ENCODE data around the gene RAB3GAP1. TPM values are rescaled to one million over a fixed set of nuclear protein-coding genes. Genes with fewer than 3 reads are reported as not detected.
"Not testable (repeated sequence)": the region's sequence is repeated elsewhere in the genome, so short reads cannot be mapped to it uniquely, and the experiment has no call there.

Gene RAB3GAP1
- total RNA-seq, 4 donors from 2014 or later = 71.8 to 76.9 (median 72.3) TPM

DNA sequence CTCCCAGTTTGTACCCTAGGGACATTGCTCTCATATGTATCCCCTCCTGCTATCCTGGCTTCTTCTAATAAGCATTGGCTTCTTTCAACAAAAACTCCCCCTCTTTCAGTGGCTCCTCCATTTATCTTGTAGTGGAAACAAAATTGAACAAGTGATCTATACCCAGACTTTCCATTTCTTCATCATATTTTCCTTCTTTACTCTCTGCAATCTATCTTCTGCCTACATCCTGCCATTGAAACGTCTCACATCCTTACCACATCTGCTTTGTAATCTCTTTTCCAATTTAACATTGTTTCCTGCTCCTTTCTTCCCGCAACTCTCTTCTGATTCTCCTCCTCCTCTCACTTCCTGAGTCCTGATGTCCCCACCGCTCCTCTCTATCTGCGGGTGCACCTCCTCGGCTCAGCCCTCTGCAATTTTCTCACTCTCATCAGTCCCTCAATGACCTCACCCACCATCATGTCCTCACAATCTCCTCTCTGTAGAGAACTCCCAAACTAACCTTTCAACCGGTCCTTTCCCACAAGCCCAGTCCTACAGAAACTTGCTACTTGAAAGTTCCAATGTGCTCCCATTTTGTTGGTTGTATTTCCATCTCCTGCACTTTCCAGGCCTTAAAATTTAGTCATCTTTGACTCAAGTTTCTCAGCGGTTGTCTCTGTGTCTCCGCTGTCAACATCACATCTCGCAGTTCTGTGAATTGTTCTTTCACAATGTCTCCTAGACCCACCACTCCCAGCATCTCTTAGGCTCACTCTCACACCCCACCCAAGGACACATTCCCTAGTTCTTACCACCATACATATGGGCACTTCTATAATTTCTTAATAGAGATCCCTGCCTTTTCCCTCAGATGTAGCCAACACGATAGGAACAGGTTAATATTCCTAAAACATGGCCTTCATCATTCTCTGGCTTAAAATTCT is 28.9 kb upstream of the RAB3GAP1 start:
- TF ChIP-seq POLR2AphosphoS5 (IDR thresholded peaks at IDR 0.05) (no peak), POLR2A (IDR thresholded peaks at IDR 0.05) (no peak), EP300 (IDR thresholded peaks at IDR 0.05) (no peak)
- H3K36me3 ChIP-seq = no peaks in the 10 kb centered on the region
- H3K9me3 ChIP-seq = no peaks in the 10 kb centered on the region
- H3K4me1 ChIP-seq = no peaks in the 10 kb centered on the region
- 75 to 77% methylated on average over 7 to 10 of the region's 10 CpGs for WGBS, 2 donors (ENCODE audit: low coverage in 1 of 2)
- no peak overlapping the region for H3K4me3 ChIP-seq
- H3K27ac ChIP-seq = no peak overlapping the region
- no peak for ATAC-seq
- H3K27me3 ChIP-seq = no peaks in the 10 kb centered on the region

- TF ChIP-seq EP300 (IDR thresholded peaks at IDR 0.05) (no peak), POLR2AphosphoS5 (IDR thresholded peaks at IDR 0.05) (no peak), POLR2A (IDR thresholded peaks at IDR 0.05) (no peak)
- TF ChIP-seq, protein P1, sequence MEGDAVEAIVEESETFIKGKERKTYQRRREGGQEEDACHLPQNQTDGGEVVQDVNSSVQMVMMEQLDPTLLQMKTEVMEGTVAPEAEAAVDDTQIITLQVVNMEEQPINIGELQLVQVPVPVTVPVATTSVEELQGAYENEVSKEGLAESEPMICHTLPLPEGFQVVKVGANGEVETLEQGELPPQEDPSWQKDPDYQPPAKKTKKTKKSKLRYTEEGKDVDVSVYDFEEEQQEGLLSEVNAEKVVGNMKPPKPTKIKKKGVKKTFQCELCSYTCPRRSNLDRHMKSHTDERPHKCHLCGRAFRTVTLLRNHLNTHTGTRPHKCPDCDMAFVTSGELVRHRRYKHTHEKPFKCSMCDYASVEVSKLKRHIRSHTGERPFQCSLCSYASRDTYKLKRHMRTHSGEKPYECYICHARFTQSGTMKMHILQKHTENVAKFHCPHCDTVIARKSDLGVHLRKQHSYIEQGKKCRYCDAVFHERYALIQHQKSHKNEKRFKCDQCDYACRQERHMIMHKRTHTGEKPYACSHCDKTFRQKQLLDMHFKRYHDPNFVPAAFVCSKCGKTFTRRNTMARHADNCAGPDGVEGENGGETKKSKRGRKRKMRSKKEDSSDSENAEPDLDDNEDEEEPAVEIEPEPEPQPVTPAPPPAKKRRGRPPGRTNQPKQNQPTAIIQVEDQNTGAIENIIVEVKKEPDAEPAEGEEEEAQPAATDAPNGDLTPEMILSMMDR (IDR thresholded peaks at IDR 0.05) = no peak
- H3K36me3 ChIP-seq = no peaks in the 10 kb centered on the region
- no peak overlapping the region for H3K4me3 ChIP-seq
- H3K4me1 ChIP-seq = no peaks in the 10 kb centered on the region
- 83 to 100% methylated on average over 3 to 4 of the region's 5 CpGs for WGBS, 2 donors (ENCODE audit: low coverage in 1 of 2)
- ATAC-seq = no peak
- no peak overlapping the region for H3K27ac ChIP-seq
- H3K9me3 ChIP-seq = no peaks in the 10 kb centered on the region
- no peaks in the 10 kb centered on the region for H3K27me3 ChIP-seq
Measured at GRCh38 chr2:135023886-135024485, 28.1 kb upstream of the RAB3GAP1 start.

GRCh38 chr2:135029481-135030134 is 22.5 kb upstream of the RAB3GAP1 start:
- no peak overlapping the region for H3K4me3 ChIP-seq
- TF ChIP-seq EP300 (IDR thresholded peaks at IDR 0.05) = no peak
- TF ChIP-seq, protein P1 (IDR thresholded peaks at IDR 0.05) = no peak
- WGBS, 2 donors (ENCODE audit: low coverage in 1 of 2) = 60 to 75% methylated on average over 1 to 2 of the region's 2 CpGs

GRCh38 chr2:135030826-135031225 is 21.3 kb upstream of the RAB3GAP1 start:
- TF ChIP-seq, protein P1 (IDR thresholded peaks at IDR 0.05) = no peak
- TF ChIP-seq EP300 (IDR thresholded peaks at IDR 0.05) = no peak
- no peak for TF ChIP-seq POLR2A (IDR thresholded peaks at IDR 0.05)
- no peak for TF ChIP-seq POLR2AphosphoS5 (IDR thresholded peaks at IDR 0.05)
- WGBS, 2 donors (ENCODE audit: low coverage in 1 of 2) = 100% methylated on average over 1 of the region's 1 CpG
- Histone ChIP-seq H3K27ac (no peak overlapping the region), H3K36me3 (no peaks in the 10 kb centered on the region), H3K27me3 (no peaks in the 10 kb centered on the region), H3K4me3 (no peak overlapping the region), H3K9me3 (no peaks in the 10 kb centered on the region), H3K4me1 (no peaks in the 10 kb centered on the region)
- ATAC-seq = no peak

More at GRCh38 chr2:135029481-135030134, 22.5 kb upstream of the RAB3GAP1 start:
- Histone ChIP-seq H3K36me3 (no peaks in the 10 kb centered on the region), H3K27ac (no peak overlapping the region), H3K27me3 (no peaks in the 10 kb centered on the region), H3K9me3 (no peaks in the 10 kb centered on the region), H3K4me1 (no peaks in the 10 kb centered on the region)
- ATAC-seq = no peak

DNA sequence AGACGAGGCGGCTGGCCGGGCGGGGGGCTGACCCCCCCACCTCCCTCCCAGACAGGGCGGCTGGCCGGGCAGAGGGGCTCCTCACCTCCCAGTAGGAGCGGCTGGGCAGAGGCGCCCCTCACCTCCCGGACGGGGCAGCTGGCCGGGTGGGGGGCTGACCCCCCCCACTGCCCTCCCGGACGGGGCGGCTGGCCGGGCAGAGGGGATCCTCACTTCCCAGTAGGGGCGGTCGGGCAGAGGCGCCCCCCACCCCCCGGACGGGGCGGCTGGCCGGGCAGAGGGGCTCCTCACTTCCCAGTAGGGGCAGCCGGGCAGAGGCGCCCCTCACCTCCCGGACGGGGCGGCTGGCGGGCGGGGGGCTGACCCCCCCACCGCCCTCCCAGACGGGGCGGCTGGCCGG is 18.9 kb upstream of the RAB3GAP1 start:
- ATAC-seq, H3K9me3 ChIP-seq, H3K4me3 ChIP-seq, H3K4me1 ChIP-seq, H3K27ac ChIP-seq, H3K27me3 ChIP-seq, H3K36me3 ChIP-seq: not testable (repeated sequence)
- WGBS, 2 donors (ENCODE audit: low coverage in 1 of 2) = no CpG with 5 or more reads among the region's 33 CpGs

Data from gastroesophageal sphincter (tissue), 4 donors.